Gastrocnemius medialis (tissue), 4 donors: ENCODE results near the gene ATP2A1.

Experiments
- POLR2A ChIP-seq, 2 donors: fragments of 450-650 bp; IDR thresholded peaks; one replicate each; pipeline ENCODE4 v1.6.1; 2017; ENCODE audit warnings: antibody characterized with exemption in 2 of 2, mild to moderate bottlenecking in 2 of 2, moderate library complexity in 2 of 2
- TF ChIP-seq, protein P1 (sequence below), 5 experiments: fragments of 450-650 bp in 3 of 5; fragments of 200-600 bp in 2 of 5; sonication (generic) in 2 of 5; IDR thresholded peaks in 4 of 5; conservative IDR thresholded peaks in 1 of 5; 1 replicate in 4 of 5; 2 replicates in 1 of 5; pipeline ENCODE4 v1.5.1; 2016 to 2019; ENCODE audit warnings: antibody characterized with exemption in 5 of 5, mild to moderate bottlenecking in 3 of 5, moderate library complexity in 3 of 5

DNA sequence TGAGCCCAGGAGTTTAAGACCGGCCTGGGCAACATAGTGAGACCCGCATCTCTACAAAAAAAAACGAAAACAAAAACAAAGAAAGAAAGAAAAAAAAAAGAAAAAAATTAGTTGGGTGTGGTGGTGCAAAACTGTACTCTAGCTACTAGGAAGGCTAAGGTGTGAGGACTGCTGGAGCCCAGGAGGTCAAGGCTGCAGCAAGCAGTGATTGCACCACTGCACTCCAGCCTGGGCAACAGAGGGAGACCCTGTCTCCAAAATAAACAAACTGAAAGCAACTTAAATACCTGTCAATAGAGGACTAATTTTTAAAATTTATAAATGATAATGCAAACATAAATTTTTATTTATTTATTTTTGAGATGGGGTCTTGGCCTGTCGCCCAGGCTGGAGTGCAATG, 17.3 kb downstream of the ATP2A1 start:
- no peak for TF ChIP-seq POLR2A (IDR thresholded peaks at IDR 0.05)
- TF ChIP-seq, protein P1, sequence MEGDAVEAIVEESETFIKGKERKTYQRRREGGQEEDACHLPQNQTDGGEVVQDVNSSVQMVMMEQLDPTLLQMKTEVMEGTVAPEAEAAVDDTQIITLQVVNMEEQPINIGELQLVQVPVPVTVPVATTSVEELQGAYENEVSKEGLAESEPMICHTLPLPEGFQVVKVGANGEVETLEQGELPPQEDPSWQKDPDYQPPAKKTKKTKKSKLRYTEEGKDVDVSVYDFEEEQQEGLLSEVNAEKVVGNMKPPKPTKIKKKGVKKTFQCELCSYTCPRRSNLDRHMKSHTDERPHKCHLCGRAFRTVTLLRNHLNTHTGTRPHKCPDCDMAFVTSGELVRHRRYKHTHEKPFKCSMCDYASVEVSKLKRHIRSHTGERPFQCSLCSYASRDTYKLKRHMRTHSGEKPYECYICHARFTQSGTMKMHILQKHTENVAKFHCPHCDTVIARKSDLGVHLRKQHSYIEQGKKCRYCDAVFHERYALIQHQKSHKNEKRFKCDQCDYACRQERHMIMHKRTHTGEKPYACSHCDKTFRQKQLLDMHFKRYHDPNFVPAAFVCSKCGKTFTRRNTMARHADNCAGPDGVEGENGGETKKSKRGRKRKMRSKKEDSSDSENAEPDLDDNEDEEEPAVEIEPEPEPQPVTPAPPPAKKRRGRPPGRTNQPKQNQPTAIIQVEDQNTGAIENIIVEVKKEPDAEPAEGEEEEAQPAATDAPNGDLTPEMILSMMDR (IDR thresholded peaks at IDR 0.05 in 4 of 5, conservative IDR thresholded peaks at IDR 0.05 in 1 of 5) = no peak
